HG03457 (cell line): ENCODE measurements around the gene ADA.
"Not testable (repeated sequence)": the region's sequence is repeated elsewhere in the genome, so short reads cannot be mapped to it uniquely, and the experiment has no call there.

Source experiments
- ATAC-seq: cut with Tn5 transposase; IDR thresholded peaks from one replicate; pipeline ENCODE4 v1.9.1; 2021; ENCODE audit warnings: moderate number of reproducible peaks; ENCODE audit not compliant: unreplicated experiment

ADA gene

DNA sequence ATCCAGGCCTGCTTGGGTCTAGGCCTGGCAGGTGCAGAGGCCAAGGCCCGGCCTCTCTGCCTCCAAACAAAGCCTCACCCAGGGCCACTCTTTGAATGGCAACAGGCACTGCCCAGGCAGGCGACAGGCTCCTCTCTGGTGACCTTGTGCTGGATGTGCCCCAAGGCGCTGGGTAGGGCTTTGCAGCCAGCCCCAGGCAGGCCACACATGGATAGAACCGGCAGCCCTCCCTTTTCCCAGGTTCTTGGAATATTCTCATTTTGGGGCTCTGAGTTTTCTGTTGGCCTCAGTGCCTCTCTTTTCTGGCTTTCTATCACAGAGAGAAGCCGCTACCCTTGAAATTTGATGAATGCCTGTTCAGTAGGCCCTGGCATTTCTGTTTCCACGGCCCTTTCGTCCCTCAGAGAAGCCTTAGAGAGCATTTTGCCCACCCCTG lies 50.2 kb downstream of the ADA start:
- ATAC-seq: no peak

DNA sequence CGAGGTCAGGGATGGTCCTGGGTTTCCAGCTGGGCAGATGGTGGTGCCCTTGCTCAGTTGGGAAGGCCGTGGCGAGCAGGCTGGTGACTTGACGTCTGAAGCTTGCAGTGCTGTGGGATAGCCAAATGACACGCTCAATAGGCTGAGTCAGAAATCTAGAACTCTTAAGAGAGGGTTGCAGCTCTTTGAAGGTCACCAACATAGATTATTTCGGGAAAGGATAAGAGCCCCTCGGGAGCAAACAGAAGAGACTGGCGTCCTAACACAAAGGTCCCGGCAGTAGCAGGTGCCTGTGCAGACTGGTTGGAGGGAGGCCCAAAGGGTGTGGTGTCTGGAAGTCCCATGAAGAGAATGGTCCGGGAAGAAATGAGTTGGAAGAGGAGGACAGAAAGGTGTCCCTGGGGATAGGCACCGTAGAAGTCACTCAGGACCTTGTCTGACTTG lies 50.7 kb downstream of the ADA start:
- no peak for ATAC-seq

DNA sequence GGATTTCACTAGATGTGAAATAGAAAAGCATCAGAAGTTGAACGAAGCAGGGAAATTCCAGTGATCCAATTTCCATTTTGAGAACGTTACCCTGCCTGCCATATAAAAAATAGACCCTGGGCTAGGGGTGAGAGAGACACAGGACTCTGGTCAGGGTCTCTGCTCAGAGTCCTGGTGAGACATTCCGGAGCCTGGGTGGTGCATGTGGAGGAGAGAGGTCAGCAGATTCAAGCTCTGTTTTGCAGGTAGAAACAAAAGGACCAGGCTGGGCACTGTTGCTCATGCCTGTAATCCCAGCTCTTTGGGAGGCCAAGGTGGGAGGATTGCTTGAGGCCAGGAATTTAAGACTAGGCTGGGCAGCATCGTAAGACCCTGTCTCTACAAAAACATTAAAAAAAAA lies 51.2 kb downstream of the ADA start:
- ATAC-seq: no peak

DNA sequence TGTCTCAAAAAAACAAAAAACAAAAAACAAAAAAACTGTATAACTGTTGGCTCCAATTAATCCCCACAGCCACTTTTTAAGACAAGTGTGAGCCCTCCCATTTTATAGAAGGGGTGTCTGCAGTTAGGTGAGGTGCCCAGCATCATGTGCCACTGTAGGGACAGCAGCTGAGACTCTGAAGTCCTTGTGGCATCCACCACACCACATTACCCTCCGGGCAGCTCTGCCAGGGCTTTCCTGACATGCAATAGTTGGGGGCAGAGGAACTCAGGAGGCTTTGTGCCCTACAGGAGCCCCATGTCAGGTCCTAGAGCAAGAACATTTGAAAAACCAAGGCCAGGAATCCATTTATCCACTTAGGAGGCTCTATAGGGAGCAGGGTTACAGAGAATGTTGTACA lies 51.8 kb downstream of the ADA start:
- ATAC-seq: no peak

DNA sequence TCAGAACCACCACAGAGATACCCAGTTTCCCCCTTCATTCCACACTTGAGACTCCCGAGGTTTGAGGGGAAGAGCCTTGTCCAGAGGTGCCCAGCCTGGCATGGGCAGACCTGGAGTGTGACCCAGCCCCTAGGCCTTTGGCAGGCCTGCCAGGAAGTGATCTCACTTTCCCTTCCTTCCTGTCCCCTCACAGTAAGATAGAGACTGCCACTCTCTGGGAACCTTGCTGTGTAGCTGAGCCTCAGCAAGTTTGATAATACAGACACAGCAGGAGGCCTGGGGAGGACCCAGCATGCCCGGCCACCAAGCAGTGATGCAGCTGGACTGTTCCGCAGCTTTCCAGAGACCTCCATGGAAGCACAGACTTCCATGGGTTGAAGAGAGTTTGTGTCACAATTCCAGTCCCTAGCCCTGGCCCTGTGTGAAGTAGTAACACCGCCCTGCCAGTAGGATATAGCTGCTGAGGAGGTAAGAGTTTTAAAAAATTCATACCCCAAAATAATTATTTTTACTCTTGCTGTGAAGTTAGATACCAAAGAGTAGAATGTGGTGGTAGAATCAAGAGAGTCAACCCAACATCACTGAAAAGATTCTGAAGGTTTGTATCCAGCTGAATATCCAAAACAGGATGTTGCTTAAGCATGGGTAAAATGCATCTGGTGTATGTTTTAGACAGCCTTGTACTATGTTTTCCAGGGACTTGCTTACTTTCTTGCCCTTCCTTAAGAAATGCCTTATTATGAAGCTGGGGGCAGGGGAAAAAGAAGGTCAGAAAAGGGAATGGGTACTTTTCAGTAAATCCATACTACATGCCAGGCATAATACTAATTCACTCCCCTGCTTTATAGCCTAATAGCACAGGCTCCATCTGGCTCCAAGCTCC lies 52.8 kb downstream of the ADA start:
- ATAC-seq: no peak

DNA sequence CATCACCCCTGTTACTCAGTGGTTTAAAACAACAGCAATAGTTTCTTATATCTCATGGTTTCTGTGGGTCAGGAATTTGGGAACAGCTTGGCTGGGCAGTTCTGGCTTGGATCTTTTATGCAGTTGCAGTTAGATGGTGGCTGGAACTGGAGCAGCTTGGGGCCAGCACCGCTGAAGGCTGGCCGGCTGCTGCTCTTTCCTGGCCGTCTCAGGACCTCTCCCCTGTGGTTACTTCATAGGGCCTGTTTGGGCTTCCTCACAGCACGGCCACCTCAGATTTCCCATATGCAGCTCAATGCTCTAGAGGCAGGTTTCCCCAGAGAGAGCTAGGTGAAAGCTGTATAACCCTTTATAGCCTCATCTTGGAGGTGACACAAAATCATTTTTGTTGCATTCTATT lies 53.6 kb downstream of the ADA start:
- ATAC-seq: no peak

DNA sequence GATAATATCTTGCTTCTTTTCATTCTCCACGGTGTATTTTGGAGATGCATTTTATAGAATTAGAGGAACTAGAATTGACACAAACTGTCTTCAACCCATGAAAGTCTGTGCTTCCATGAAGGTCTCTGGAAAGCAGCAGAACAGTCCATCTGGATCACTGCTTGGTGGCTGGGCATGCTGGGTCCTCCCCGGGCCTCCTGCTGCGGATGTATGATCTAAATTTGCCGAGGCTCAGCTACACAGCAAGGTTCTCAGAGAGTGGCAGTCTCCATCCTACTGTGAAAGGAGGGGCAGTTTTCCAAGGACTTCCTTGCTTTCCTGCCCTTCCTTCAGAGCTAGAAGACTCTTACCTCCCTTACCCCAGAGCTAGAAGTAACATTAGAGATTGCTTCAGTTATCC lies 54.0 kb downstream of the ADA start:
- no peak for ATAC-seq

DNA sequence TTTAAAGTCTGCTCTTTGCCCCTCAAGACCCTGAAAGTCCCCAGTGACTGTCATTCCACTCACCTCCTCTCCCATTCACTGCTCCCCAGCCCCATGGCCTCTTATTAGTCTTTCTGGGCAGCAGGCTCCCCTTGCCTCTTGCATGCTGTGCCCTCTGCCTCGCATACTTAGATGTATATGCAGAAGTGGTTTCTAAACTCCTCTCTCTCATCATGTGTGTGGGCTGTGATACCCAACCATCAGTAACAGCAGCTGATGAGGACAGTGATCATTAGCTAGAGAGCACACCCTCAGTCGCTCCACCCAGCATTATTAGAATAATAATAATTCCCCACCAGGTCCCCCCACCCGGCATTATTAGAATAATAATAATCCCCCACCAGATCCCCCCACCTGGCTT lies 54.6 kb downstream of the ADA start:
- ATAC-seq: no peak

DNA sequence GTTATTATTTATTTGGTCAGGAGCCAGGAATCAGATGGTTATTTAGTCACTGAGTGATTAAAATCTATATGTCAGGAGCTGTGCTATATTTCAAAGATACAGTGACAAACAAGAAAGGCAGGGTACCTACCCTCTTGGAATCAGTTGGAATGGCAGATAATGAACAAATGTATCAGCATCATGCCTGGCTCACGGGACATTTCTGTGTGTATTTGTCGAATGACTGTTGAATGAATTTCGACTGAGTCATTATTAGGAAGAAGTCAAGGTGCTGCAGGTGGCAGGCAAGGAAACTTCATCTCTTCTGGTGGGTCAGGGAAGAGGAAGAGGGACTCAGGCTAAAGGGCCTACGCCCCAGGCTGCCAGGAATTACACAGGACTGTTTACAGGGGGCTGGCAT lies 55.5 kb downstream of the ADA start:
- no peak for ATAC-seq

DNA sequence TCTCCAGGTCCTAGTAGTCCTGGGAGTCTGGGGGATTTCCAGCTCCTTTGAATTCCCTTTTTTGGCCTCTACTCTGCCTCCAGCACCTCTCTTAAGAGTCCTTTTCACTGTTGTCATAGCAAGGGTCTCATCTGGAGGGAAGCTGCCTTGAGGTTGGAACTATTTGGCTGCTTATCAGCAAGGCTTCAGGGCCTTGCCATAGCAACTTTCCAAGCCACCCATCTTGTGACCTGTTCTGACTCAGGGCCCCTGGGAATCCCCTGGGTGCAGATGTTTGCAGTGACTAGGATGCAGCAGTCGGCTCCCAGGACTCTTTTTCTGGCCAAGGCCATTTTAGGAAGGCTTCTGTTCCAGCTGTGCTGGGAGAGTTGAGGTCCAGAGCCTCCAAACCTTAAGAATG lies 56.8 kb downstream of the ADA start:
- no peak for ATAC-seq

DNA sequence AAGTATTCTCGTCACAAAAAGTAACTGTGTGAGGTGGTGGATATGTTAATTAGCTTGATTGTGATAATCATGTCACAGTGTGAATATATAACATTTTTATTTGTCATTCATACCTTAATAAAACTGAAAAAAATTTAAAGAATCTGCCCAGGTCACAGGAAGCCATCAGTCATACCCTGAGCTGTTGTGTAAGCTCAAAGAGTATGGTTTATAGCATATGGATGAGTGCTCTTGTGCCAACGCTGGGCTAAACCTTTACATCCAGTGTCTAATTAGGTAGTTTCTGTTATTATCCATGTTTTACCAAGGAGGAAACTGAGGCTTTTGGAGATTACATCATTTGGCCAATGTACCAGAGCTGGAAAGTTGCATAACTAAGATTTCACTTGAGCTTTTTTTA lies 57.7 kb downstream of the ADA start:
- ATAC-seq: no peak

DNA sequence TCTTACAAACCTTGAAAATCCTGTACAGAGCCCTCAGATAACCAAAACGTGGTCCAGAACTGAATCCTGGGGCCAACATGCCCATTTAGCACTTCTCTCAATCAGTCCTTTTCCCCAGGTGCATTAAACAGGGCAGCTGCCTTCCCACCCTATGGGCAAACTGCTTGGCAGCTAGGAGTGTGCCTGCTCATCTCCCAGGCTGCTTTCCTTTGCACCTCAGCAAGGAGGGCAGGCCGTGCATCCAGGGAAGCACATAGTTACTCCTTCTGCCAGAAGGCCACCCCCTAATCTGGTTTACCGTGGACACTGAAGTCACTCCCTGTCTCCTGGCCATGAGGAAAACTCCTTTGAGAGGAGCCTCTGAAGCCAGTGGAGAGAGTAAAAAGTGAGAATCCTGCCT lies 59.1 kb downstream of the ADA start:
- ATAC-seq: no peak

DNA sequence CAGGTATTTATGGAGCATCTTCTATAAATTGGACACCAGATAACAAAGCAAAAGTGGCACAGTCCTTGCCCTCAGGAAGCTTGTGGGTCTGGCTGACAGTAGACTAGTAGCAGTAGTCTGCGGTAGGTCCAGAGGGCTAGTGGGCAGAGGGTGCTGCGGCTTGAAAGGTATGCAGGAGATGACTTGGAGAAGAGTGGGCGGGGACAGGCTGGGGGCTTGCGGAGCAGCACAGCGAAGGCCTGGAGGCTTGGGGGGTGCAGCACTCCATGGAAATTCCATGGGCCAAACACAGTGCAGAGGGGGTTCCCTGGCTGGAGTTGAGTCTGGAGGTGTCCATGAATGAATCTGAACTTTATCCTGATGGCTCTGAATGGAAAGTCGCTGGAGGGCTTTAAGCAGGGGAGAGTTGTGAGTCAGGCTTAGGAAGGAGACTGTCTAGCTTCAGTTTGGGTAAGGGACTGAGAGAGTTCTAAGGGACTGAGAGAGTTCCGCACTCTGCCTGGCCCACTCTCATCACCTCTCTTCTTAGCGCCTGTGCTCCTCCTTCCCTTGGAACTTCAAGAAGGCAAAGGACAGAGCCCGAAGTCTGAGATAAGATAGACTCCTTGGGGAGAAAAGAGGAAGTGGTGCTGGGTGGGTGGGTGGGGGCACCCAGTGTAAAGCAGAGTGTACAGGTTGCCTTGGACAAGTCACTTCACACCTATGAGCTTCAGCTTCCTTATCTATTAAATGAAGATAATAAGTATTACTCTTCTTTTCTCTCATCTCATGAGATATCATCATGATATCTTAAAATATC lies 60.3 kb downstream of the ADA start:
- ATAC-seq: no peak

DNA sequence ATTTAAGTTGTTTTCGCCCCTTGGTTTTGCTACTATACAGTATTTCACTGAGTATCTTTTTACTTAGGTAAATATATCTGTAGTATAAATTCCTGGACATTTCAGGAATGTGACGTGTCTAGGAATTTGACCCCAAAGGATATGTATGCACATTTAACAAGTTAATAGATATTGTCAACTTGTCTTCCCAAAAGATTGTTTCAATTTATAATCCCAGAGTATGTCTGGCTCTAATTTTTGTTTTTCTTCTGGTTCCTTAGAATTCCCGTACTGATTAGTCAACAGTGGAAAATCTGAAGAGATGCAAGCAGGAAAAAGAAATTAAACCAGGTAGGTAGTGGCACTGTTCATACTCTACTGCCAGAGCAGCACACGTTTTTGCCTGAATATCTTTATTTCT lies 62.0 kb downstream of the ADA start:
- no peak for ATAC-seq

DNA sequence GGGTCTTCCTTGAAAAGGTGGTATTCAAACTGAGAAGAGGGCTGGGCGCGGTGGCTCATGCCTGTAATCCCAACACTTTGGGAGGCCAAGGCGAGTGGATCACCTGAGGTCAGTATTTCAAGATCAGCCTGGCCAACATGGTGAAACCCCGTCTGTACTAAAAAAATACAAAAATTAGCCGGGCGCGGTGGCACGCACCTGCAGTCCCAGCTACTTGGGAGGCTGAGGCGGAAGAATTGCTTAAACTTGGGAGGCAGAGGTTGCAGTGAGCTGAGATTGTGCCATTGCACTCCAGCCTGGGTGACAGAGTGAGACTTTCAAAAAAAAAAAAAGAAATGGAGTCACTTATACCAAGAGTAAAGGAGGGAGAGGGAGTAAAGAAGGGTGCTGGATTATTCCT lies 63.2 kb downstream of the ADA start:
- not testable (repeated sequence) for ATAC-seq

DNA sequence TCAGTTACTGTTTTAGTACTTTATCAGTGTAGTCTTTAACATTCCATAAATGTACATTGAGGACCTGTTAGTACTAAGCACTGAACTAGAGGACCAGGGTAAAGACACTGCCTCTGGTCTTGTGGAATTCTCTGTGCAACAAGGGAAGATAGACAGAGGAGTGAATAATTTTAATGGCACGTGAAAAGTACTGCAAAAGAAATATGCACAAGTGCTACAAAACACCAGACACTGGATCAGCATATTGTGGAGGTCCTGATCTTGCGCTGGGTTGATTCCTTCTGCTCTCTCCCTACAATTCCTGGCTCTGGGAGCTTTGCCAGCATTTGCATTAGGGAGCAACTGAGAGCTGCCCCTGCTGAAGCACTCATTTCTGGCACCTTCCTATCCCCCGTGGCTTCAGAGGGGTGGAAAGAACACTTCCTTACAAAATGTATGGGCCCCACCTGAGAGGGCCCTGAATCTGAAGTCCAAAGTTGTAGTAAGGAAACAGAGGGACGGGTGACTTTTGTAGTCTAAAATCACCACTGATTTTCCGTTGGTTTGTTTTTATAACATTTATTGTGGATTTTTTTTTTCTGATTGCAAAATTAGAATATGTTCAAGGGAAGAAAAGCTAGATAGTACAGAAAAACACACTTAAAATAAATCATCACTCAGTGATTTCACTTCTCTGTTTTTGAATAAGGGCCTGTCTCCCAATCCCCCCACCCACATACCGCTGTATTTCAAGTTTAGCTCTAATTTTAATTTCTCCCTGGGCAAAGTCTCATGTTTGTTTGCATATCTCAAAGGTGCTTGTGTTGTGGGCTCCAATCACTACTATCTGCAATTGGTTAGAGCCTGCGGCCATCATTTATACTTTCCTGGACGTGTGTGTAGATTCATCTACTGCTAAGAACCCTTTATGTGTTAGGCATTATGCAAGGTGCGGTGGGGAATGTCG lies 64.2 kb downstream of the ADA start:
- ATAC-seq: no peak

DNA sequence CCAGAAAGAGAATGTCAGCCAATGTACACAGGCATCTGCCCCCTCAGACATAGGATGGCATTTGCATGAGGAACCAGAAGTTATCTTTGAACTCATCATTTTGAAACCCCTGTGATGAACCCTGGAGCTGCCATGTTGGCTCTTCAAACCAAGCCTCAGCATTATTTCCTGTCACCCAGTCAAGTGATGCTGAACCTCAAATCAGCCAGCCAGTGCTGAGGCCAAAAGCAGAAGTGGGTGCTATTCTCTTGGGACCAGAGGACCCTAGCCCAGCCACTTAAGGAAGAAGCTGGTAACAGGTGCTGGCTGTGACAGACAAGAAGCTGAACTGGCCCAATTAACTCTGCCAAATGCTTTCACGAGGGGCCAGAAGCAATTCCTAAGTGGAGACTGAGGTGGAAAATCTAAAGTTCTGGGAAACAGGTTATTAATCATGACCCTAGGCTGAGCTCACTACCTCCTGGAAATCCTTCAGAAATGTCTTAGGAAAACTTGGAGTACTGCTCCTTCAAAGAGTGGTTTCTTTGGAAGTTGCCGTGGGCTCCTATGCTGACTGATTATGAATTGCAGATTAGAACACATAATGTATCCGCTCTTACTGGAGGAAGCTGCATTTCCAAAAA lies 65.1 kb downstream of the ADA start:
- ATAC-seq: peak; percentile 52

DNA sequence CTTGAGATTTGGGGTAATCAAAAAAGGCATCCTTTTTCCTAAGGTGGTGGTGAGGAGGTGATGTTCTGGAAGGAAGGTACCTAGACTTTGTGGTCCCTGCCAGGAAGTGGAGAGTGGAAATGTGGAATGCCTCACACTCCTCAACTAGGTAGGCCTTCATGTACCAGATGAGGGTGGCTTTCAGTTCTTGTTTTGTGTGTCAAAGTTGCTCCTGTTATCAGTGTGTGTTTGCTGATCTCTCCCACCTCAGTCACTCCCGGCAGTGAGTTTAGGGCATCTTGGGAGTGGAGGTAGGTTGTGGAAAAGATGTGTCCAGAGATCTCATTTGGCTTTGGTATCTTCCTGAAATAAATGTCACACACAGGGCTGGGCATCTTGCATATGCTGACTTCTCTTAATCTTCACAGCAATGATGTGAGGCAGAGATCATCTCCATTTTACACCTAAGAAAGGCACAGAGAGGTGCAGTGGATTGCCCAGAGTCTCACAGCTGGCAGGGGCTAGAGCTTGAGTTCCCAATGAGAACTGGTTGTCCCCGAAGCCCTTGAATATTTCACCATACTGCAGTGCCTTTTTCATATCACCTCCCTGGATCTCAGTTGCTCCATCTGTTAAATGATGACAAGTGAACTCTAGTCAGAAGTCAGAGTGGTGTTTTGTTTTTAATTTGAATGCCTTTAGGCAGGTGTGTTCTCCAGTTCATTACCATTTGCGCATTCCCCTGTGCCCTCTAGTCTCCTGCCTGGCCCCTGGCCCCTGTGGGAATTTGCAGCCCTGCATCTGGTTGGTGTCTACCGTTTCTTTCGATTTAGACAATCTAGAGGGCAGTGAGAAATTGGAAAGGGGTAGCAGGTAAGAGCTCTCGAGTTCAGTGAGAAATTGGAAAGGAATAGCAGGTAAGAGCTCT lies 66.2 kb downstream of the ADA start:
- ATAC-seq: no peak

DNA sequence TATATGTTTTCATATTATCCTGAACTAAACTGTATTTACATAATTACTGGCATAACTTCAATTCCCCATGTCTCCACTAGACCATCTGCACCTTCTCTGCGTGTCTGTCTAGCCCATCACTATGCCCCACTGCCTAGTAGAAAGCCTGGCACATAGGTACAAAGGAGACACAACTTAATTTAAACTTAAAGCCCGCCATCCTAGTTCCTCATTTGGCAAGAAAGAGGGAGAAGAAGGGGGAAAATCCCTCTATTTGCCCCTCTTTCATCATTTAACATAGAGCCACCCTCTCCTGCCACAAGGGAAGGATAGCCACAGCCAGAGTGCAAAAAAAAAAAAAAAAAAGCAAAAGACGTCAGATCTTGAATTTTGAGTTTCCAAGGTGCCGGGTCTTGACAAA lies 67.3 kb downstream of the ADA start:
- no peak for ATAC-seq

DNA sequence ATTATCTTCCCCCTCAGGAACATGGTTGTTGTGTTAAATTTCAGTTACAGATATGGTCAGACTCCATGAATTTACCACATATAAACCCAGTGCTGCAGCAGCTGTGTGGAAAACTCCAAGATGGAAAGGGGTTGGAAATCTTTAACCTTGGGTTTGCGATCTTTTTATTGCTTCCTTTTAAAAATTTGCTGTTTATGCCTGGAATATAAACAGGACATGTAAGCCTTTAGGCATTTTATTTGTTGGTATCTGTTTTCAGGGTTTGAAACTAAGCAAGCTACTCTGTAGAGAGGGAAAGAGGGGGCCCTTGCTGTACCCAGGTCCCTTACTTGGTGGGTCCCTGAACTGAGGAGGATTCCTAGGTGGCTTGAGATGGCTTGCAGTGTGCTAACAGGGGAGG lies 68.3 kb downstream of the ADA start:
- ATAC-seq: no peak
